Central memory CD8-positive, alpha-beta T cell (primary cell): Measurements from ENCODE around the gene DDX28.
"Not testable (repeated sequence)": the region's sequence is repeated elsewhere in the genome, so short reads cannot be mapped to it uniquely, and the experiment has no call there.

Experiments
- ATAC-seq: fragments of 150-1000 bp; cut with Tn5 transposase; replicated peaks from 2 replicates; pipeline ENCODE4 v1.10.0; 2022; ENCODE audit warnings: mild to moderate bottlenecking, moderate FRiP score, moderate number of reproducible peaks; ENCODE audit not compliant: poor library complexity, severe bottlenecking; ENCODE audit errors: extremely low read depth
- DNase-seq, 2 donors: peaks; one replicate each; pipeline ENCODE4 v3.0.0; 2021; ENCODE audit warnings: low spot score in 2 of 2
- H3K27ac Mint-ChIP-seq: one replicate; pipeline ENCODE4 v1.8.0; 2022; ENCODE audit warnings: low read depth, mild to moderate bottlenecking, moderate library complexity, mixed read lengths
- H3K27me3 Mint-ChIP-seq: one replicate; pipeline ENCODE4 v1.8.0; 2022; ENCODE audit warnings: mixed read lengths
- H3K36me3 Mint-ChIP-seq: one replicate; pipeline ENCODE4 v1.8.0; 2022; ENCODE audit warnings: mild to moderate bottlenecking, moderate library complexity, mixed read lengths; ENCODE audit not compliant: insufficient read depth
- H3K4me1 Mint-ChIP-seq: one replicate; pipeline ENCODE4 v1.8.0; 2022; ENCODE audit warnings: mixed read lengths
- H3K4me3 Mint-ChIP-seq: one replicate; pipeline ENCODE4 v1.8.0; 2022; ENCODE audit warnings: mild to moderate bottlenecking, moderate library complexity, mixed read lengths
- H3K9me3 Mint-ChIP-seq: one replicate; pipeline ENCODE4 v1.8.0; 2022; ENCODE audit warnings: mixed read lengths

The DDX28 gene

DNA sequence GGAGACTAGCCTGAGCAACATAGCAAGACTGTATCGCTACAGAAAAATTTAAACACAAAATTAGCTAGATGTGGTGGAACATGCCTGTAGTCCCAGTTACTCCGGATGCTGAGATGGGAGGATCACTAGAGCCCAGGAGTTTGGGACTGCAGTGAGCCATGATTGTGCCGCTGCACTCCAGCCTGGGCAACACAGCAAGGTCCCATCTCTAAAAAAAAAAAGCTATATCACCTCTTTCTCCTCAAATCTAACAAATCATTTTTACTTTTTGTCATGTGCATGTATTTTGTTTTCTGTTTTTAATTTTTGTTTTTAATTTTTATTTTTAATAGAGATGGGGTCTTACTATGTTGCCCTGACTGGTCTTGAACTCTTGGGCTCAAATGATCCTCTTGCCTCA, 6.0 kb upstream of the DDX28 start:
- no peak for DNase-seq
- Mint-ChIP-seq H3K4me3 (no peak overlapping the region), H3K9me3 (no peaks in the 10 kb centered on the region), H3K36me3 (peaks cover 11% of the 10 kb centered on the region), H3K27ac (no peak overlapping the region), H3K4me1 (peaks cover 22% of the 10 kb centered on the region), H3K27me3 (no peaks in the 10 kb centered on the region)
- no peak for ATAC-seq

DNA sequence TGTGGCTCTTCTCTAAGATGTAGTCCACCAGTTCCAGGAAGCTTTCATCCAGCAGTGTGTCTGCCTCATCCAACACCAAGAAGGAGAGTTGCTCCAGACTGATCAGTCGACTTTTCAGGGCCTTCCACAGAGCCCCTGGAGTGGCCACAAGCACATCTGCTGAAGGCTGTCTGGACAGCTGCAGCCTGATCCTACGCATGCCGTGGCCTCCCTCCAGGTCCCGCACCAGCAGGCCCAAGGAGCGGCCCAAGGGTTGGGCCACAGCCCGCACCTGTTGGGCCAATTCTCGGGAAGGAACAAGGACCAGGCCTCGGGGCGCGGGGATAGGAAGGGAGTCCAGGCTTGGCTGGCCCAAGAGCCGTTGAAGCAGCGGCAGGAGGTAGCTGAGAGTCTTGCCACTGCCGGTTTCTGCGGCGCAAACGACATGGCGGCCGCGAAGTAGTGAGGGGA, 729 bp downstream of the DDX28 start:
- Mint-ChIP-seq H3K4me1 (peaks cover 17% of the 10 kb centered on the region), H3K27ac (peak overlapping the region; percentile 95), H3K27me3 (no peaks in the 10 kb centered on the region), H3K4me3 (peak overlapping the region; percentile 93), H3K9me3 (no peaks in the 10 kb centered on the region), H3K36me3 (peaks cover 19% of the 10 kb centered on the region)
- ATAC-seq (no peak), DNase-seq (no peak)

DNA sequence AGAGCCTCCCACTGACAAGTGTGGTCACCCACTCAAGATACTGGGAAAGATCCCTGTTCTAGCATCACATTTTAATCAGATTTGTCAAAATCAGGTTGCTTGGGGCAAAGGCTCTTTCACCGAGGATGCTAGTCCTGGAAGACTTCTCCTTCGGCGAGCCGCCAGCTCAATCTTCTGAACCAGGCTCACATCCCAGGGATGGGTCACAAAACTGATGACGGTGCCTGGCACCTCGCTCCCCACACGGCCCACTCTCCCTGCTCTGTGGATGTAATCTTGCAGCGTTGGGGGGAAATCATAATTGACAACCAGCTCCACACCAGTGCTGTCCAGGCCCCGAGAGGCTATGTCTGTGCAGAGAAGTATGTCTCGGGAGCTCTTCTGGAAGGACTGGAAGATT, 1.5 kb downstream of the DDX28 start:
- Mint-ChIP-seq H3K4me1 (peaks cover 17% of the 10 kb centered on the region), H3K27ac (peak overlapping the region; percentile 95)
- no peak for DNase-seq

DNA sequence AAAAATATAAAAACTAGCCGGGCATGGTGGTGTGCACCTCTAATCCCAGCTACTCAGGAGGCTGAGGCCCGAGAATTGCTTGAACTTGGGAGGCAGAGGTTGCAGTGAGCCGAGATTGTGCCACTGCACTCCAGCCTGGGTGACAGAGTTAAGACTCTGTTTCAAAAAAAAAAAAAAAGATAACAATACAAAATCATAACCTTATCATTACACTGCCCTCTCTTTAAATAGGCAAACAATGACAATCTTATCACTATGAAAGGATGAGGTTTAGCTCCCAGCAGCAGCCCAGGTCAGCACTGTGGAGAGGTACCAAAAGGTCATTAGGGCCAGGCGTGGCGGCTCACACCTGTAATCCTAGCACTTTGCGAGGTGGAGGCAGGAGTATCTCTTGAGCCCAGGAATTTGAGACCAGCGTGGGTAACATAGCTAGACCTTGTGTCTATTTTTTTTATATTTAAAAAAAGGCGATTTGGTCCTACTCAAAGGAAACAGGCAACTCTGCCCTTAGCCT, 3.8 kb downstream of the DDX28 start:
- H3K4me1 Mint-ChIP-seq: peaks cover 17% of the 10 kb centered on the region
- no peaks in the 10 kb centered on the region for H3K27me3 Mint-ChIP-seq
- peaks cover 17% of the 10 kb centered on the region for H3K36me3 Mint-ChIP-seq
- no peaks in the 10 kb centered on the region for H3K9me3 Mint-ChIP-seq
- DNase-seq: no peak
- no peak for ATAC-seq
- H3K27ac Mint-ChIP-seq: no peak overlapping the region
- no peak overlapping the region for H3K4me3 Mint-ChIP-seq

More for the DNA sequence above, 1.5 kb downstream of the DDX28 start:
- Mint-ChIP-seq H3K4me3 (peak overlapping the region; percentile 93), H3K9me3 (no peaks in the 10 kb centered on the region), H3K36me3 (peaks cover 19% of the 10 kb centered on the region), H3K27me3 (no peaks in the 10 kb centered on the region)
- ATAC-seq: no peak

DNA sequence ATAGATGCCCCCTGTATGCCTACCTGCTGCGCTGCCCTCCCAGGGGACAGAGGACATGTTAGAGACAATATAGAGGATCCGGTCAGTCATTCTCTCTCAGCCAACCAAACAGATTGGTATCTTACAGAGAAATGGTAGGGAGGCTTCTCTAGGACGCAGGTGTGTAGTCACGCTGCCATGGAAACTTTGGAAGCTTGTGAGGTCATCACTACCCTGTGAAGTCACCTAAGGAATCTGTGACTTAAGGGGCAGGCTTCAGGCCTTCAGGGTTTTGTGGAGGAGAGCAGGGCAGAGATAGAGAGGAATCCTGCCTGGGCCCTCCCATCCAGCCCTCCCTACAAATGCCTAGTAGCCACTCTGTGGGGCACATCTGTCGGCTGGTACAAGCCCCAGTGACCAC, 7.4 kb downstream of the DDX28 start, which contains the start of gene DPEP2NB:
TSS of gene DPEP2NB (minus strand) at position 231 of the 400 bp plus-strand sequence. CDS start at position 90, 141 bp downstream.
- Mint-ChIP-seq H3K36me3 (no peaks in the 10 kb centered on the region), H3K9me3 (no peaks in the 10 kb centered on the region), H3K4me1 (peaks cover 5% of the 10 kb centered on the region), H3K4me3 (no peak within 1 kb of the TSS), H3K27ac (no peak within 1 kb of the TSS), H3K27me3 (no peaks in the 10 kb centered on the region)
- DNase-seq (no peak), ATAC-seq (no peak)

DNA sequence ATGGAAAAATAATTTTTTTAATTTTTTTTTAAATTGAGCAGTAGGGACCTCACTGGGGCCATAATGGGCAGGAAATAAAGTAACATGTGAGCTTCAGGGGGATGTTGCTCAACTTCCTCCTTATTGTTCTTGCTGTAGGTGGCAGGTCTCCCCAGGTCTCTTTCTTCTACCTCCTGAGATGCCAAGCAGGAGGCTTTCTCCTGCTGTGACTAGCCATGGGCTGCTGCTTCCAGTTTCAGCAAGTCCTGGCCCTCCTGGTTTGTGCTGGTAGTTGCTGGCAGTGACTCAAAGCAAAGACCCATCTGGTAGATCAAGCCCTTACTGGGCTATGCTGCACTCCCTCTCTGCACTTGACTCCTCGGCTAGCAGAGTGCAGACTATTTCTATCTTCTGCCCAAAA, 9.6 kb downstream of the DDX28 start:
- Mint-ChIP-seq H3K36me3 (peaks cover 3% of the 10 kb centered on the region), H3K27ac (no peak overlapping the region), H3K27me3 (no peaks in the 10 kb centered on the region), H3K4me3 (no peak overlapping the region), H3K4me1 (peaks cover 5% of the 10 kb centered on the region), H3K9me3 (no peaks in the 10 kb centered on the region)
- DNase-seq (no peak), ATAC-seq (no peak)

DNA sequence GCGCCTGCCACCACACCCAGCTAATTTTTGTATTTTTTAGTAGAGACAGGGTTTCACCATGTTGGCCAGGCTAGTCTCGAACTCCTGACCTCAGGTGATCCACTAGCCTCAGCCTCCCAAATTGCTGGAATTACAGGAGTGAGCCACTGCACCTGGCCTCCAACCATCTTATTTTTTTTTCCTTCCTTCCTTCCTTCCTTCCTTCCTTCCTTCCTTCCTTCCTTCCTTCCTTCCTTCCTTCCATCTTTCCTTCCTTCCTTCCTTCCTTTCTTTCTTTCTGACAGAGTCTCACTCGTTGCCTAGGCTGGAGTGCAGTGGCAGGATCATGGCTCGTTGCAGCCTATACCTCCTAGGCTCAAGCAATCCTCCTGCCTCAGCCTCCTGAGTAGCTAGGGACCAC, 13.2 kb downstream of the DDX28 start:
- H3K27ac Mint-ChIP-seq, H3K9me3 Mint-ChIP-seq, H3K27me3 Mint-ChIP-seq, H3K36me3 Mint-ChIP-seq, H3K4me3 Mint-ChIP-seq, DNase-seq, ATAC-seq: not testable (repeated sequence)
- H3K4me1 Mint-ChIP-seq: peaks cover 23% of the 10 kb centered on the region

DNA sequence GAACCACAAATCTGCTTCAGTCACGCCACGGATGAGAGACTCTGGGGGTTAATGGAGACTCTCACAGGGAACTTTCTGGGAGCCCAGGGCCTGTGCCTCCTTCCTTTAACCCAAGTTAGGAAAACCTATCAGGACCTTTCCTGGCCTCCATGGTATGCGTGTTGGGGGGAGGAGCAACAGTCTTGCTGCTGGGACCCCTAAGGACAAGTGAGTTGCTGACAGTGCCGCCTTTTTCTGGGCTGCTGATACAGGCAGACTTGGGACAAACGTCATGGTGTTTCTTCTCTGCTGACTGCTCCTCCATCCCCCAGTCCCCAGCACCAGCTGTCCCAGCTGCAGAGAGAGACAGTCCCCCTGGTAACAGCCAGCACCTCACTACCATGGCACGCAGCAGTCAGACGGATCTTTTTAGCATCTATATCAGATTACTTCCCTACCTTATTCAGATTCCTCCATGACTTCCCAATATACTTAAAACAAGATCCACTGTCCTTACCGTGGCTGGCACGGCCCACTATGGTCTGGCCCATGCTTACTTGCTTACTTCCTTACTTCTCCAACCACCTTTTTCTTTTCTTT, 13.8 kb downstream of the DDX28 start:
- ATAC-seq: no peak
- no peak overlapping the region for H3K4me3 Mint-ChIP-seq
- H3K27ac Mint-ChIP-seq: no peak overlapping the region

DNA sequence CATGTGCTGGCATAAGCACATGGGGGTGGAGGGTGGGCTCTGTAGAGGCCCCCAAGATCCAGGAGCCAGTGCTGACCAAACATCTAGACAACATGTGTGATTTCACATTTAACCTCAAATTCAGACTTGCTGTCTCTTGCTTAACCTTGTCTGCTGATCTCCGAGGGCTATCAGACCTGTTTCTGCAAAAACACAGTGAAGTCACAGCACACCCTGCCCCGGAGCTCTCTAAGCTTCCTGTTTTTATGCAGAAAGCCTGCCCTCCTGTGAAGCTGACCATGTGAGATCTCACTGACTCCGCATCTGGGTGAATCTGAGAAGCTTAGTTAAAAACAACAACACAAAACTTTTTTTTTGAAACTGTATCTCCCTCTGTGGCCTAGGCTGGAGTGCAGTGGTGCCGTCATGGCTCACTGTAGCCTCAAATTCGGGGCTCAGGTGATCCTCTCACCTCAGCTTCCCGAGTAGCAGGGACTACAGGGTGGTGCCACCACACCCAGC, 17.2 kb downstream of the DDX28 start:
- Mint-ChIP-seq H3K4me1 (peaks cover 28% of the 10 kb centered on the region), H3K9me3 (no peaks in the 10 kb centered on the region), H3K27me3 (no peaks in the 10 kb centered on the region), H3K27ac (peak overlapping the region; percentile 92), H3K4me3 (peak overlapping the region; percentile 53), H3K36me3 (peaks cover 3% of the 10 kb centered on the region)
- ATAC-seq: peak; percentile 98
- peak in 1 of 2 donors; percentile 53 for DNase-seq

More for the DNA sequence above, 13.8 kb downstream of the DDX28 start:
- no peak for DNase-seq
- Mint-ChIP-seq H3K36me3 (peaks cover 3% of the 10 kb centered on the region), H3K9me3 (no peaks in the 10 kb centered on the region), H3K27me3 (no peaks in the 10 kb centered on the region), H3K4me1 (peaks cover 26% of the 10 kb centered on the region)

DNA sequence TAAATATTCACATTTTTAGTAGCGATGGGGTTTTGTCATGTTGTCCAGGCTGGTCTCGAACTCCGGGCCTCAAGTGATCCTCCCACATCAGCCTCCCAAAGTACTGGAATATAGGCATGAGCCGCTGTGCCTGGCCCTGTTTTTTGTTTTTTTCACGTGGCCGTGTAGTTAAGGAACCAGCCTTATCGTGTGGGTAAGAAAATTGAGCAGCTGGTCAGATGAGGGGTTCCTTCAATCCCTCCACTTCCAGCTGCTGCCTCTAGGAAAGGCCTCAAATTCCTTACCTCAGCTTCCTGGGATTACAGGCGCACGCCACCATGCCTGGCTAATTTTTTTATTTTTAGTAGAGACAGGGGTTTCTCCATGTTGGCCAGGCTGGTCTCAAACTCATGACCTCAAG, 17.8 kb downstream of the DDX28 start:
- Mint-ChIP-seq H3K27ac (peak overlapping the region; percentile 92), H3K4me1 (peaks cover 33% of the 10 kb centered on the region), H3K4me3 (peak overlapping the region; percentile 53), H3K36me3 (peaks cover 3% of the 10 kb centered on the region), H3K9me3 (no peaks in the 10 kb centered on the region), H3K27me3 (no peaks in the 10 kb centered on the region)
- no peak for DNase-seq
- no peak for ATAC-seq

DNA sequence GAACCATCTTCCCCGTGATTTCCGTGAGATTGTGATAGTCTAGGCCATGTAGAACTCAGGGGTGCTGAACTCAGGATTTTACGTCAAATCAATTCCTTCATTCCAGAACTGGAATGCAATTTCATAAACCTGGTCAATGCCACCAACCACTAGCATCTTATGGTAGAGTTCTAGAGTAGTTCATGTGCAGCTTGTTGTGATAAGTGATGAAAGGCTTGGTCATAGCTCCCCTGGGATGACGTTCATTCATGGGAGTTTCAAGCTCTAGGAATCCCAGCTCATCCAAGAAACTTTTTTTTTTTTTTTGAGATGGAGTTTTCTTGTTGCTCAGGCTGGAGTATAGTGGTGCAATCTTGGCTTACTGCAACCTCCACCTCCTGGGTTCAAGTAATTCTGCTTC, 20.0 kb downstream of the DDX28 start:
- peaks cover 48% of the 10 kb centered on the region for H3K4me1 Mint-ChIP-seq
- H3K27ac Mint-ChIP-seq: no peak overlapping the region
- no peaks in the 10 kb centered on the region for H3K27me3 Mint-ChIP-seq
- peaks cover 5% of the 10 kb centered on the region for H3K36me3 Mint-ChIP-seq
- no peaks in the 10 kb centered on the region for H3K9me3 Mint-ChIP-seq
- no peak overlapping the region for H3K4me3 Mint-ChIP-seq
- no peak for DNase-seq
- no peak for ATAC-seq

DNA sequence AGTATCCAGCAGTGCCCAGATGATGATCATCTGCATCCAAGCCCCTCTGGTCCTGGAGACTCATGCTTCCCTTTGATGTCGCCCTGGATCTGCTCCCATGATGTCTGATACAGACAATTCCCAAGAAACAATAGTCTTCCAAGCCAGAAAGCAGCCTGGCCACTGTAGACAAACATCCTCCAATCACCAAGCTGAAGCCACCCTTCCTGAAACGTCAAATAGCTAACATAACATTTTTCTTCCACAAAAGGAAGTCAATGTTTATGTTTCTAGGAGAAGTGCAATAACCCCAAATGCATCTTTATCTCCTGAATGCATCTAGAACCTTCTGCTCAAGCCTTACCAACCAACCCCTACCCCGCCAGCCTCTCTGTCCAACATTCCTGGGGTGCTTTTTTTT, 22.6 kb downstream of the DDX28 start:
- Mint-ChIP-seq H3K27ac (peak overlapping the region; percentile 86), H3K27me3 (no peaks in the 10 kb centered on the region), H3K9me3 (no peaks in the 10 kb centered on the region), H3K4me1 (peaks cover 43% of the 10 kb centered on the region), H3K4me3 (peak overlapping the region; percentile 84), H3K36me3 (peaks cover 7% of the 10 kb centered on the region)
- ATAC-seq: no peak
- no peak for DNase-seq

DNA sequence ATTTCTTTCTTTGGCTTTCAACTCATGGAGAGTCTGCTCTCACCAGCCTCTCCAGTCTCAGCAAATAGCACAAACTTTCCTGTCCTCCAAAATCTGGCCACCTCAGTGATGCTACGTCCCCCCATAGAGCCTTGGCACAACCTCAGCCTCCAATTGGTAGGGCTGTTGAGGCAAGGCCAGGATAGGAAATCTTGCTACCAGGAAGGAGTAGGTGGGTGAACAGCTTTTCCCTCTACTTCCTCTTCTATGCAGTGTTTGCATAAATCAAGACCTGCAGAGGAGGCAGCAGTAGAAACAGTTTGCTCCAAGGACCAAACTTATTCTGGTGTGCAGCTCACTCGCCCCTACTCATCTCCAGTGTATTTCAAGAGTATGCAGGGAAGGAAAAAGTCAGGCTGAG, 23.0 kb downstream of the DDX28 start:
- DNase-seq (no peak), ATAC-seq (no peak)
- Mint-ChIP-seq H3K9me3 (no peaks in the 10 kb centered on the region), H3K27me3 (no peaks in the 10 kb centered on the region), H3K4me1 (peaks cover 38% of the 10 kb centered on the region), H3K4me3 (peak overlapping the region; percentile 84), H3K36me3 (peaks cover 7% of the 10 kb centered on the region), H3K27ac (peak overlapping the region; percentile 86)
